ENCODE results near the gene RPL7A. TPM values are rescaled to one million over a fixed set of nuclear protein-coding genes. Genes with fewer than 3 reads are reported as not detected.

Gene RPL7A
- total RNA-seq, 2 experiments from 2014 or later: 2,867 to 2,961 TPM

DNA sequence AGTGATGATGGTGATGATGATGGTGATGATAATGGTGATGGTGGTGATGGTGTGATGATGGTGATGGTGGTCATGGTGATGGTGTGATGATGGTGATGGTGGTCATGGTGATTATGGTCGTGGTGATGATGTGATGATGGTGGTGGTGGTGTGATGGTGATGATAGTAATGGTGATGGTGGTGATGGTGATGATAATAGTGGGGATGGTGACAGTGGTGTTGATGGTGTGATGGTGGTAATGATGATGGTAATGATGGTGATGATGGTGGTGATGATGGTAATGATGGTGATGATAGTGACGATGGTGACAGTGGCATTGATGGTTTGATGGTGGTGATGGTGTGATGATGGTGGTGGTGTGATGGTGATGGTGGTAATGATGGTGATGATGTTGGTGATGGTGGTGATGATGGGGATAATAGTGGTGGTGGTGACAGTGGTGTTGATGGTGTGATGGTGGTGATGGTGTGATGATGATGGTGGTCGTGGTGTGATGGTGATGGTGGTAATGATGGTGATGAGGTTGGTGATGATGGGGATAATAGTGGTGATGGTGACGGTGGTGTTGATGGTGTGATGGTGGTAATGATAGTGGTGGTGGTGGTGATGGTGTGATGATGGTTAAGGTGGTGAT is 34.6 kb downstream of the RPL7A start:
- Histone ChIP-seq H2AFZ (ENCODE audit: low read length) (no peak overlapping the region), H4K20me1 (ENCODE audit: insufficient read depth, low read length) (no peaks in the 10 kb centered on the region), H3K79me2 (ENCODE audit: insufficient read depth, low read depth, low read length) (no peaks in the 10 kb centered on the region), H3K36me3 (ENCODE audit: insufficient read depth, low read length) (no peaks in the 10 kb centered on the region), H3K27ac (ENCODE audit: low read depth, low read length, poor library complexity, severe bottlenecking) (no peak overlapping the region), H3K9me3 (ENCODE audit: low read length) (0 out of 2 replicates have a peak, but pooled peaks cover 7% of the 10 kb centered on the region), H3K4me1 (ENCODE audit: insufficient read depth, low read length, poor library complexity, severe bottlenecking) (no peaks in the 10 kb centered on the region), H3K4me2 (ENCODE audit: low read length) (no peak overlapping the region), H3K4me3 (ENCODE audit: low read depth, low read length, poor library complexity, severe bottlenecking) (no peak overlapping the region), H3K9me2 (ENCODE audit: insufficient read depth, low read length) (no peaks in the 10 kb centered on the region)
- BruUV-seq (replicated peaks): no TSS peak
- ChIA-PET POLR2A (no interaction called here), CTCF (ENCODE audit: unreplicated experiment) (no interaction called here)
- TF ChIP-seq EZH2phosphoT487 (IDR thresholded peaks at IDR 0.05; ENCODE audit: borderline replicate concordance, low read depth, low read length): no peak
- no peak for TF ChIP-seq CTCF (conservative IDR thresholded peaks at IDR 0.05; ENCODE audit: low read length)
- no peak for DNase-seq (ENCODE audit: low spot score)
- intact Hi-C loops (cut with micrococcal nuclease; ENCODE audit: unreplicated experiment): no loop called here

DNA sequence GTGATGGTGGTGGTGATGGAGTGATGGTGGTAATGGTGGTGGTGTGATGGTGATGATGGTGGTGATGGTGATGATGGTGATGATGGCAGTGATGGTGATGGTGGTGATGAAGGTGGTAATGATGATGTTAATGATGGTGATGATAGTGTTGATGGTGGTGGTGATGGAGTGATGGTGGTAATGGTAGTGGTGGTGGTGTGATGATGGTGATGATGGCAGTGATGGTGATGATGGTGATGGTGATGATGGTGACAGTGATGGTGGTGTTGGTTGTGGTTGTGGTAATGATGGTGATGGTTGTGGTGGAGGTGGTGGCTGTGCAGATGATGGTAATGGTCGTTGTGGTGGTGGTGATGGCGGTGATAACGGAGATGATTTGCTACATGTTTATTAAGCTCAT is 35.4 kb downstream of the RPL7A start:
- no peaks in the 10 kb centered on the region for H3K79me2 ChIP-seq (ENCODE audit: insufficient read depth, low read depth, low read length)
- no TSS peak for BruUV-seq (replicated peaks)
- no peak for DNase-seq (ENCODE audit: low spot score)
- H3K4me2 ChIP-seq (ENCODE audit: low read length): no peak overlapping the region
- 0 out of 2 replicates have a peak, but pooled peaks cover 7% of the 10 kb centered on the region for H3K9me3 ChIP-seq (ENCODE audit: low read length)
- H4K20me1 ChIP-seq (ENCODE audit: insufficient read depth, low read length): no peaks in the 10 kb centered on the region
- H3K36me3 ChIP-seq (ENCODE audit: insufficient read depth, low read length): no peaks in the 10 kb centered on the region
- ChIA-PET POLR2A (no interaction called here), CTCF (ENCODE audit: unreplicated experiment) (no interaction called here)
- H3K4me1 ChIP-seq (ENCODE audit: insufficient read depth, low read length, poor library complexity, severe bottlenecking): no peaks in the 10 kb centered on the region
- no peak overlapping the region for H2AFZ ChIP-seq (ENCODE audit: low read length)
- H3K4me3 ChIP-seq (ENCODE audit: low read depth, low read length, poor library complexity, severe bottlenecking): no peak overlapping the region
- no peak overlapping the region for H3K27ac ChIP-seq (ENCODE audit: low read depth, low read length, poor library complexity, severe bottlenecking)
- TF ChIP-seq CTCF (conservative IDR thresholded peaks at IDR 0.05; ENCODE audit: low read length) (no peak), EZH2phosphoT487 (IDR thresholded peaks at IDR 0.05; ENCODE audit: borderline replicate concordance, low read depth, low read length) (no peak)
- intact Hi-C loops (cut with micrococcal nuclease; ENCODE audit: unreplicated experiment): no loop called here
- H3K9me2 ChIP-seq (ENCODE audit: insufficient read depth, low read length): no peaks in the 10 kb centered on the region

GRCh38 chr9:133384736-133385321 is 36.8 kb downstream of the RPL7A start:
- H3K4me2 ChIP-seq (ENCODE audit: low read length): no peak overlapping the region
- CTCF ChIA-PET (ENCODE audit: unreplicated experiment): interaction anchor here (0.5 to 0.6 kb wide), 2 partner anchors 19 to 316 kb away, joined by 3 read pairs; no protein-coding TSS in a partner anchor
- no peak overlapping the region for H2AFZ ChIP-seq (ENCODE audit: low read length)
- no peaks in the 10 kb centered on the region for H3K36me3 ChIP-seq (ENCODE audit: insufficient read depth, low read length)
- no peaks in the 10 kb centered on the region for H4K20me1 ChIP-seq (ENCODE audit: insufficient read depth, low read length)
- no peaks in the 10 kb centered on the region for H3K9me2 ChIP-seq (ENCODE audit: insufficient read depth, low read length)
- H3K4me1 ChIP-seq (ENCODE audit: insufficient read depth, low read length, poor library complexity, severe bottlenecking): no peaks in the 10 kb centered on the region
- H3K4me3 ChIP-seq (ENCODE audit: low read depth, low read length, poor library complexity, severe bottlenecking): no peak overlapping the region
- no TSS peak for BruUV-seq (replicated peaks)
- TF ChIP-seq EZH2phosphoT487 (IDR thresholded peaks at IDR 0.05; ENCODE audit: borderline replicate concordance, low read depth, low read length) (no peak), CTCF (conservative IDR thresholded peaks at IDR 0.05; ENCODE audit: low read length) (no peak)
- 0 out of 2 replicates have a peak, but pooled peaks cover 7% of the 10 kb centered on the region for H3K9me3 ChIP-seq (ENCODE audit: low read length)
- H3K27ac ChIP-seq (ENCODE audit: low read depth, low read length, poor library complexity, severe bottlenecking): no peak overlapping the region
- POLR2A ChIA-PET: no interaction called here
- intact Hi-C loops (cut with micrococcal nuclease; ENCODE audit: unreplicated experiment): no loop called here
- no peaks in the 10 kb centered on the region for H3K79me2 ChIP-seq (ENCODE audit: insufficient read depth, low read depth, low read length)
- DNase-seq (ENCODE audit: low spot score): no peak

All from OCI-LY7 (cell line).